ENCODE measurements around the gene SLC17A9. TPM values are rescaled to one million over a fixed set of nuclear protein-coding genes. Genes with fewer than 3 reads are reported as not detected.

Gene SLC17A9
- total RNA-seq, 1 experiment from 2014 or later: not detected

DNA sequence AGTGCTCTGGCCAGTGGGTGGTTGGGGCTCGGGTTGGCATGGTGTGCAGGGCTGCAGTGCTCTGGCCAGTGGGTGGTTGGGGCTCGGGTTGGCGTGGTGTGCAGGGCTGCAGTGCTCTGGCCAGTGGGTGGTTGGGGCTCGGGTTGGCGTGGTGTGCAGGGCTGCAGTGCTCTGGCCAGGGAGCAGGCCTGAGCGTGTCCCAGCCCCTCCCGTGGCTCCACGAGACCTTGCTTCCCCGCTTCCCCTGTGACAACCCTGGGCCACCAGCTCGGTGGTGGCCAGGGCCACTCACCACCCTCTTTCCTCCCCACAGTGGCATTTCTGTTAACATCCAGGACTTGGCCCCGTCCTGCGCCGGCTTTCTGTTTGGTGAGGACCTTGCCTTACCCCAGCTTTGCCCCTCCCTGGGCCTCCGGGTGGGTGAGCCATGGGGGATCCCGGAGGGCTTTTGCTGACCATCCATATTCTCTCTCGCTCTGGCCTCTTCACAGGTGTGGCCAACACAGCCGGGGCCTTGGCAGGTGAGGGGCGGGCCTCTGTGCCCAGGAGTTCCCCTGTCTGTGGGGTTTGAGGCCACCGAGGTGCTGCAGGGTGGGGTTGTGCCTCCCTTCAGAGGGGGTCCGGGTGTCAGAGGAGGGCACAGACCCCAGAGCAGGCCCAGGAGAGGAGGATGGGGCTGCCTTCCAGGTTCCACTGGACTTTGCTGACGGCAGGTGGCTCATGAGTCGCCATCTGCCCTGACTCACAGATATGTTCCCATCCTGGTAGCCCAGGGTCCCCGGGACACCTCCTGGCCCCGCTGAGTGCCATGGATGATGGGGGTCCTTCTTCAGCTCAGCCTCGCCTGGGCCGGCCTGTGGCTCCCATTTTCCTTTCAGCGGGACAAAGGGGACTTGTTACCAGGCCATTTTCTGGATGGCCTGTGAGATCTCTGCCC is 14.0 kb downstream of the SLC17A9 start:
- Histone ChIP-seq H3K4me2 (ENCODE audit: low read length) (no peak overlapping the region), H4K20me1 (ENCODE audit: low read length) (no peaks in the 10 kb centered on the region), H3F3A (ENCODE audit: low read length, unreplicated experiment) (no peaks in the 10 kb centered on the region), H3K9me2 (replicated peaks; ENCODE audit: low read length) (no peaks in the 10 kb centered on the region), H3K4me1 (ENCODE audit: insufficient read depth, low read length) (no peaks in the 10 kb centered on the region), H3K79me2 (ENCODE audit: low read length) (no peaks in the 10 kb centered on the region), H3K4me3 (ENCODE audit: low read length) (no peak overlapping the region), H3K36me3 (ENCODE audit: low read depth, low read length) (no peaks in the 10 kb centered on the region), H3K9ac (ENCODE audit: low read length) (no peak overlapping the region), H3K9me3 (ENCODE audit: low read length) (no peaks in the 10 kb centered on the region), H2AFZ (ENCODE audit: low read length) (no peak overlapping the region), H3K27me3 (ENCODE audit: low read length) (peaks cover 9% of the 10 kb centered on the region; the same call in 1 of the 2 replicates), H3K27ac (ENCODE audit: low read length) (no peak overlapping the region)
- CTCF ChIA-PET: no interaction called here
- DNase-seq: no peak
- BruUV-seq (replicated peaks): no TSS peak
- no peak for TF ChIP-seq EZH2 (IDR thresholded peaks at IDR 0.05; ENCODE audit: low read length, unreplicated experiment)
- TF ChIP-seq EZH2phosphoT487 (IDR thresholded peaks at IDR 0.05; ENCODE audit: borderline replicate concordance, low read length): no peak
- TF ChIP-seq, protein P1, sequence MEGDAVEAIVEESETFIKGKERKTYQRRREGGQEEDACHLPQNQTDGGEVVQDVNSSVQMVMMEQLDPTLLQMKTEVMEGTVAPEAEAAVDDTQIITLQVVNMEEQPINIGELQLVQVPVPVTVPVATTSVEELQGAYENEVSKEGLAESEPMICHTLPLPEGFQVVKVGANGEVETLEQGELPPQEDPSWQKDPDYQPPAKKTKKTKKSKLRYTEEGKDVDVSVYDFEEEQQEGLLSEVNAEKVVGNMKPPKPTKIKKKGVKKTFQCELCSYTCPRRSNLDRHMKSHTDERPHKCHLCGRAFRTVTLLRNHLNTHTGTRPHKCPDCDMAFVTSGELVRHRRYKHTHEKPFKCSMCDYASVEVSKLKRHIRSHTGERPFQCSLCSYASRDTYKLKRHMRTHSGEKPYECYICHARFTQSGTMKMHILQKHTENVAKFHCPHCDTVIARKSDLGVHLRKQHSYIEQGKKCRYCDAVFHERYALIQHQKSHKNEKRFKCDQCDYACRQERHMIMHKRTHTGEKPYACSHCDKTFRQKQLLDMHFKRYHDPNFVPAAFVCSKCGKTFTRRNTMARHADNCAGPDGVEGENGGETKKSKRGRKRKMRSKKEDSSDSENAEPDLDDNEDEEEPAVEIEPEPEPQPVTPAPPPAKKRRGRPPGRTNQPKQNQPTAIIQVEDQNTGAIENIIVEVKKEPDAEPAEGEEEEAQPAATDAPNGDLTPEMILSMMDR (conservative IDR thresholded peaks at IDR 0.05; ENCODE audit: low read depth, low read length): no peak
- intact Hi-C loops (cut with micrococcal nuclease): no loop called here
- ATAC-seq: no peak
- POLR2A ChIA-PET (ENCODE audit: unreplicated experiment): no interaction called here

DNA sequence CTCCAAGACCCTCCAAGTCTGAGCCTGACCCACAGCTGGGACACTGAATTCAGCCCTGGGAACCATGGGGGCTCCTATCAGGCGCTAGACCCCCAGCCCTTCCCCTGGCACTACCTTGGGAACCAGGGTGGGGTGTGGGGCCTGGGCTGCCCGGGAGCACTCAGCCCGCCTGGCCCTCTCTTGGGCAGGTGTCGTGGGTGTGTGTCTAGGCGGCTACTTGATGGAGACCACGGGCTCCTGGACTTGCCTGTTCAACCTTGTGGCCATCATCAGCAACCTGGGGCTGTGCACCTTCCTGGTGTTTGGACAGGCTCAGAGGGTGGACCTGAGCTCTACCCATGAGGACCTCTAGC is 14.6 kb downstream of the SLC17A9 start:
- H3K4me2 ChIP-seq (ENCODE audit: low read length): no peak overlapping the region
- ATAC-seq (no peak), DNase-seq (no peak)
- H3K4me3 ChIP-seq (ENCODE audit: low read length): no peak overlapping the region
- no peaks in the 10 kb centered on the region for H3K36me3 ChIP-seq (ENCODE audit: low read depth, low read length)
- H3K9me3 ChIP-seq (ENCODE audit: low read length): no peaks in the 10 kb centered on the region
- TF ChIP-seq EZH2phosphoT487 (IDR thresholded peaks at IDR 0.05; ENCODE audit: borderline replicate concordance, low read length) (no peak), EZH2 (IDR thresholded peaks at IDR 0.05; ENCODE audit: low read length, unreplicated experiment) (no peak)
- TF ChIP-seq, protein P1 (conservative IDR thresholded peaks at IDR 0.05; ENCODE audit: low read depth, low read length): no peak
- intact Hi-C loops (cut with micrococcal nuclease): no loop called here
- ChIA-PET CTCF (no interaction called here), POLR2A (ENCODE audit: unreplicated experiment) (interaction anchor here (0.5 kb wide), 1 partner anchor 66 kb away, joined by 4 read pairs; no protein-coding TSS in a partner anchor)
- no peak overlapping the region for H2AFZ ChIP-seq (ENCODE audit: low read length)
- H3K9me2 ChIP-seq (replicated peaks; ENCODE audit: low read length): no peaks in the 10 kb centered on the region
- no peak overlapping the region for H3K9ac ChIP-seq (ENCODE audit: low read length)
- no TSS peak for BruUV-seq (replicated peaks)
- H3K27ac ChIP-seq (ENCODE audit: low read length): no peak overlapping the region
- no peaks in the 10 kb centered on the region for H3K79me2 ChIP-seq (ENCODE audit: low read length)
- peaks cover 9% of the 10 kb centered on the region; the same call in 1 of the 2 replicates for H3K27me3 ChIP-seq (ENCODE audit: low read length)
- H4K20me1 ChIP-seq (ENCODE audit: low read length): no peaks in the 10 kb centered on the region
- H3F3A ChIP-seq (ENCODE audit: low read length, unreplicated experiment): no peaks in the 10 kb centered on the region
- no peaks in the 10 kb centered on the region for H3K4me1 ChIP-seq (ENCODE audit: insufficient read depth, low read length)
